NCI-H2227 treated with DMSO at 0.1 percent for 48 hours (cell line): ENCODE data around the gene CNN1.
A peak's percentile ranks its signal among the peaks of the same experiment; 100 is the strongest.

Source experiments
- DNase-seq: peaks from one replicate; lab custom pipeline; 2025; lab: John Stamatoyannopoulos, UW

The CNN1 gene

DNA sequence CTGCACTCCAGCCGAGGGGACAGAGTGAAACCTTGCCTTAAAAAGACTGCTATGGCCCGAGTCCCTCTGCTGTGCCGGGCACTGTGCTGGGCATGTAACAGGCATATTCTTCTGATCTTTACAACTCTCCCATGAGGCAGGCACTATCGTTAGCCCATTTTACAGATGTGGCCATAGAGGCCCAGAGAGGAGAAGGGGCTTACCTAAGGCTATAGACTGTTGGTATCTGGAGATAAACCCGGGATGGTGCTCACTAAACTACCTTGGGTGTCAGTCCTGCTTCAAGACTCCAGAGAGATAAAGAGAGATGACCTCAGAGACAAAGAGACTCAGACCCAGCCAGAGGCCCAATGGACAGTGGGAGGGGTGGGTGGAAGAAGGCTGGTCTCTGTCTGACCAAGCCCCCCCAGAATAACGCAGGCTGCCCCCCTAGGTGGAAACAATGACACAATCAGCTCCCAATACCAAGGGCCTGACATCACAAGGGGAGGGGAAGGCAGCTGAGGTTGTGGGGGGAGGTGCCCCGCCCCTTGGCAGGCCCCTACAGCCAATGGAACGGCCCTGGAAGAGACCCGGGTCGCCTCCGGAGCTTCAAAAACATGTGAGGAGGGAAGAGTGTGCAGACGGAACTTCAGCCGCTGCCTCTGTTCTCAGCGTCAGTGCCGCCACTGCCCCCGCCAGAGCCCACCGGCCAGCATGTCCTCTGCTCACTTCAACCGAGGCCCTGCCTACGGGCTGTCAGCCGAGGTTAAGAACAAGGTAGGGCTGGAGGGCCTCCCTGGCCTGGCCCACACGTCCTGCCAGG is at the start of gene CNN1:
Gene CNN1, plus strand, starts transcription at position 620 of the 805 bp plus-strand sequence. Its CDS starts 77 bp downstream, at position 697.
- DNase-seq: no peak

DNA sequence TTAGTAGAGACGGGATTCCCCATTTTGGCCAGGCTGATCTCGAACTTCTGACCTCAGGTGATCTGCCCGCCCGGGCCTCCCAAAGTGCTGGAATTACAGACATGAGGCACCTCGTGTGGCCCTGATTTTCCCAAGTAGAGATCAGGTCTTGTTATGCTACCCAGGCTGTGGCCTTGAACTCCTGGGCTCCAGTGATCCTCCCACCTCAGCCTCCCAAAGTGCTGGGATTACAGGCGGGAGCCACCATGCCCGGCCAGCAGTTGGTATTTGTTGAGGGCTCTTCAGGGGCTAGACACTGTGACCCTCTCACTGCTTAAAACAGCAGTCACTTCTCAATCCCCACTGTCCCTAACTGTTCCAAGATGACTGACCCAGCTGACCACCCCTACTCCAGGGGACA is 49.3 kb upstream of the CNN1 start:
- no peak for DNase-seq

- no peak for DNase-seq
These were observed 43.9 kb upstream of the CNN1 start for GRCh38 chr19:11494634-11495285.

DNA sequence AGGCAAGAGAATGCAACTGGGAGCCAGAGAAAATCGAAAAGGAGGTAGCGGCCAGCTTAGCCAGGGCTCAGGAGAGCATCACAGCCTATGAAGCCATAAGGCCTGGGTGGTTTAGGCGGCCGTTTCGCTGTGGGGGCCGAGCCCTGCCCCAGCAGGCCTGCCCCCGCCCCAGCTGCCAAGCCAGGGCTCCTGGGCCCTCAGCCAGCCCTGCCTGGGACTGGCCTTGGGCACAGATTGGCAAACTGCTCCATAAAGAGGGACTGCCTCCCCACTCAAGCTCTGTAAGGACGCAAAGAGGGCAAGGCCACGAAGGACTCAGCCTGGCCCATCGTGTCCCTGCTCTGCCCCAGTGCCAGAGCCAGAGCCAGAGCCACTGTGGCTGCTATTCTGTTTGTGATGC is 43.2 kb upstream of the CNN1 start:
- no peak for DNase-seq

DNA sequence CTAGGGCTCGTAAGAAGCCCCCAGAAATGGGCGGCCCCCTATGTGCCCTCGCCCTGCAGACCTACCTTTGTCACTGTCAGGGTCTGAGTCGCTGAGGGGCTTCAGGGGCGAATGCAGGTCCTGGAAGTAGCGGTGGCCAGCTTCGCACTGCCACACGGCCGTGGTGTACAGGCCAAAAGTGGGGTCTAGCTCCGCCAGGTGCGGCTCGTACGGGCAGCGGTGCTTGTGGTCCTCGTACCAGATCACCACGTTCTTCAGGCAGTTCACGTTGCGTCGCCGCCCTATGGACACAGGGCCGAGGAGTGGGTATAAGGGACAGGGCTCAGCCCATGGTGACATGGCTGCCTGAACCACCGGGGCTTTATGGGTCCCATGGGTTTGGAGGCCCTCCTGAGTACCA is 42.8 kb upstream of the CNN1 start:
- no peak for DNase-seq

GRCh38 chr19:11496391-11497163 is 42.1 kb upstream of the CNN1 start:
- no peak for DNase-seq

DNA sequence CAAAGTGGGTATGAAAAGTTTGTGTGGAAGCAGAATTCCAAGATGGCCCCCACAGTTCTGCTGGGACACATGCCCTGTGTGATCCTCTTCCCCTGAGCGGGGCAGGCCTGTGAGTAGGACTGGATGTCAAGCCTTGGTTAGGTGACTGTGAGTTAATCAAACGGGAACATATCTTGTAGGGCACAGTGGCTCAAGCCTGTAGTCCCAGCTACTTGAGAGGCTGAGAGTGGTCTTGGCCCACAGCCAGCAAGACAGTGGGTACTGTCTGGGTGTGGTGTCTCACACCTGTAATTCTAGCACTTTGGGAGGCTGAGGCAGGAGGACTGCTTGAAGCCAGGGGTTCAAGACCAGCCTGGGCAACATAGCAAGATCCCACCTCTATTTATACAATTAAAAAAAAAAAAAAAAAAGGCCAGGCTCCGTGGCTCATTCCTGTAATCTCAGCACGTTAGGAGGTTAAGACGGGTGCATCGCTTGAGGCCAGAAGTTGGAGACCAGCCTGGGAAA is 39.4 kb upstream of the CNN1 start:
- no peak for DNase-seq

DNA sequence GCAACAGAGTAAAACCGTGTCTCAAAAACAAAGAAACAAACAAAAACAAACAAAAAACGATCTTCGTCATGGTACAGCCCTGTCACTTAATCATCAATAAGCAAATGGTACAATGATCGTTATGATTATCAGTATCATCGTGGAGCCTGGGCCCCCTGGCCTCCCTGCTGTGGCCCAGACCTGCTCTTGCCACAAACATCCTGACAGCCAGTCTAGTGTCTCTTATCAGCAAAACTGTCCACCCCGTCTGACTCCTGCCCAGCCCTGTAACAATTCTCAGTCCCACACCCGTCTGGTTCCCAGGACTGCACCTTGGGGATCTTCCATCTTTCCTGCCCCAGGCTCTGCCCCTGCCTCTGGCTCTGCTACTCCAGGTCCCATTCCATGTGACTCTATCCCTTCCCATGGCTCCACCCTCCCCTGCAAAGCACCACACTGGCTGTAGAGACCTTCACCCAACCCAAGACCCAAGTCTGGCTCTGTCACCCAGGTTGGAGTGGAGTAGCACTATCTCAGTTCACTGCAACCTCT is 38.7 kb upstream of the CNN1 start:
- no peak for DNase-seq

- DNase-seq: no peak
These were observed 34.1 kb upstream of the CNN1 start for GRCh38 chr19:11504502-11505031.

DNA sequence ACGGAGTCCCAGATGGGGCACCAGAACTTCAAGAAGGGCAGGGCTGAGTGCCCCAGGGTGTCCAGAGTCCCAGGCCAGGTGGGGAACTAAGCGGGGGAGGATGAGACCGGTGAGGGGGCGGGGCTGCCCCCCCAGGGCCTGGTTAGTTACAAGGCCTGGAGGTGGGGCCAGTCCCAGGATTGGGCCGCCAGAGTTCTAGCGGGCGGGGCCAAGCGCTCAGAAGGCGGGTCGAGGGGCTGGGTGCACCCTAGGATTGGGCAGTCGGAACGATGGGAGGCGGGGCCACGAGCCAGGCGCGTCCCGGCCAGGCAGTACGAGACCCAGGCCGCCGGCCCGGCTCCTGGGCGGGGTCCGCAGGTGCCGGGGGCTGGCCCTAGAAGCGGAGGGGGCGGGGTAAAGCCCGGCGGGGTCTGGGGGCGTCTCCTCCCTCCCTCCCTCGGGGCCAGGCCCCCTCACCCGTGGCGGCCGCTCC is 33.6 kb upstream of the CNN1 start:
- peak; percentile 84 for DNase-seq

DNA sequence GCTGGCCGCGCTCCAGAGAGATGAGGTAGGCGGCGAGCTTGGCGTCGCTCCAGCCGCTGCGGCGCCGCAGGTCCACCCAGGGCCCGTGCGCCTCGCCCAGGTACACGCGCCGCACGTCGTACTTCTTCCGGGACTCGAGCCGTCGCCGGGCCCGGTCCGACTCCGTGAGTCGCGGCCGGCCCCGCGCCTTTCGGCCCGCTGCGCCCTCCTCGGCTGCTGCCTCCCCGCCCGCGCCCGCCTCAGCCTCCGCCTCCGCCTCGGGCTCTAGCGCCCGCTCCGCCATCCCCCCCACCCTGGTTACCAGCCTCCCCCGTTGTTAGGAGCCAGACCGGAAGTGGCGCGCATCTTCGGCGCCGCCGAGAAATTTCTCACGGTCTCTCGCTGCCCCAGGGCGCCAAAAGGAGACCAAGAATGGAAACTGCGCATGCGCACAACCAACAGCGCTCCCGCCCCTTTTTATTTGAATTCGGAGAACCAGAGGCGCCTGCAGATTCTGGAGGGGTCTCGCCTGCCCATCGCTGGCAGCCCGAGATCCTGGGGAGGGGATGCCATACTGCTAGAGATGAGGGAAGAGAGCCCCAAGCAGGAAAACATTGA is 33.0 kb upstream of the CNN1 start, which contains the start of gene ZNF653:
Gene ZNF653, minus strand, starts transcription at position 336 of the 597 bp plus-strand sequence. Its CDS starts 53 bp downstream, at position 283.
- peak; percentile 89 for DNase-seq

DNA sequence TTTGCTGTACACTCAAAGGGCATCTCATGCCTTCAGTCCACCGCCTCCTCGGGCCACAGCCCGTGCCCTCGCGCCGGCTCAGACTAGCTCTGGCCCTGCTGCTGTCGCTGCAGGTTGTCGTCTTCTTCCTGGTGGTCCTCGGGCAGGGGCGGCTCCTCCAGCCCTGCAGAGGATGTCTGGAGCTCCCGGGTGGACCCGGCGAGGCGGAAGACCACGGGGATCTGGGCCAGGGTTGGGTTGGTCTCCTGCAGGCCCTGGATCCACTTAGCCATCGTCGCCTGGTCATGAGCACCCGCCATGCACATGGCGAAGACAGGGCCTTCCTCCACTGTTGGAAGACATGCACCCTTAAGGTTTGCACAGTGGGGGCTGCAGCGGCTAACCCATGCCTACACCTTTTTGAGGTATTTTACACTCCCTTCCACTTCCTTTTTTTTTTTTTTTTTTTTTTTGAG is 32.5 kb upstream of the CNN1 start:
- DNase-seq: no peak

DNA sequence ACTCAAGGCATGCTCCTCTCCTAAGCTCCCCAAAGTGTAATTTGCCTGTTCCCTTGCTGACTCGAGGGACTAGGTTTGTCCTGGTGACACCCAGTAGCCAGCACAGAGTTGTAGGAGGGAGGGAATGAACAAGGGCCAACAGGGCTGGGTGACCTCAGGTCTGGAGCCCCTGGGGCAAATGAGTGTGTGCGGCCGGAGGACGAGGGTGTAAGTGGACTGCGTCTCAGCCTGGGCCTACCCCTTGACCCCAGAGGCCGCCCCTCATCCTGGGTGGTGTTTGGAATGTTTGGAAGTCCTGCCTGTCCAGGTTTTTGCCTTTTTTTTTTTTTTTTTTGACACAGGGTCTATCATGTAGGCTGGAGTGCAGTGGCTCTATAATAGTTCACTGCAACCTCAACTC is 31.7 kb upstream of the CNN1 start:
- DNase-seq: no peak

DNA sequence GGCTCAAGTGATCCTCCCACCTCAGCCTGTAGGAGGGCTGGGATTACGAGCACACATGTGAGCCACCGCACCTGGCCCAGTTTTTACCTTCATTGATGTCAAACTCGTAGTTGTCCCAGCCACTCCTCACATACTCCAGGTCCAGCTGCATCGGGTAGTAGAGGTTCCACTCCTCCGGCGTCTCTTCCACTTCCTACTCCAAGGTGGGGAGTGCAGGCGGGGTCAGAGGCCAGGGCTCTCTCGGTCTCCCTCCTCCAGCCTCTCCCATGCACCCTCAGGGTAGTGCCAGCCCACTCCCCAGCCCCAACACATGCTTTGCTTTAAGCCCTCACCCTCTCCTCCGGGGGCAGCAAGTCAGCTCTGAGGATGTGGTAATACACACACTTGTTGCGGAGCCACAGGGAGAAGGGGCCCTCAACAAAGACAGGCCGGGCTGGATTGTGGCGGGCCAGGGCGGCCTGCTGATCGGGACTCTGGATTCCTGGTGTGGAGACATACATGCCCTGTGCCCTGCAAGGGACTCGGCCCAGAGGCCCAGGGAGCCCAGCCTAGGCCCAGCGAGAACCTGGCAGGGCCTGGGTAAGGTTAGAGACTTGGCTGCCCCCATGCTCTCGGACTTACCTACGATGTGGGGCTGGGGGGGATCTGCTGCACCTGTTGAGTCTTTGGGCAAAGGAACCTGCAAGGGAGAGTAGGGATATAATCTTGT is 31.1 kb upstream of the CNN1 start:
- no peak for DNase-seq

GRCh38 chr19:11510444-11510843 is 28.2 kb upstream of the CNN1 start:
- no peak for DNase-seq

- DNase-seq: no peak
These were observed 24.7 kb upstream of the CNN1 start for GRCh38 chr19:11513946-11514345.

DNA sequence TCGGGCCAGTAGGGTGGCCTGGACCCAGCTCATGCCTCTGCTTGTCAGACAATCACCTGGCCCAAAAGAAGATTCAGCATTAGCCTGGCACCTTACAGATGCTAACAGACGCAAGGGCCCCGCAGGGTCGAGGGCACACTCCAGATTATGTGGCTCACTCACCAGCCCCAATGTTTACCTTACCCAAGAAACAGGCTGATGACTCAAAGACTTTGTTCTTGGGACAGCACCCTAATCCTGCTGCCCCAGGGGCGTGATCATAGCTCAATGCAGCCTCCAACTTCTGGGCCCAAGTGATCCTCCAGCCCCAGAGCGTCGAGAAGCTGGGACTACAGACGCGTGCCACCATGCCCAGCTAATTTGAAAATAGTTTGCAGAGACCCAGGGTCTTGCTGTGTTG is 19.5 kb upstream of the CNN1 start:
- no peak for DNase-seq

DNA sequence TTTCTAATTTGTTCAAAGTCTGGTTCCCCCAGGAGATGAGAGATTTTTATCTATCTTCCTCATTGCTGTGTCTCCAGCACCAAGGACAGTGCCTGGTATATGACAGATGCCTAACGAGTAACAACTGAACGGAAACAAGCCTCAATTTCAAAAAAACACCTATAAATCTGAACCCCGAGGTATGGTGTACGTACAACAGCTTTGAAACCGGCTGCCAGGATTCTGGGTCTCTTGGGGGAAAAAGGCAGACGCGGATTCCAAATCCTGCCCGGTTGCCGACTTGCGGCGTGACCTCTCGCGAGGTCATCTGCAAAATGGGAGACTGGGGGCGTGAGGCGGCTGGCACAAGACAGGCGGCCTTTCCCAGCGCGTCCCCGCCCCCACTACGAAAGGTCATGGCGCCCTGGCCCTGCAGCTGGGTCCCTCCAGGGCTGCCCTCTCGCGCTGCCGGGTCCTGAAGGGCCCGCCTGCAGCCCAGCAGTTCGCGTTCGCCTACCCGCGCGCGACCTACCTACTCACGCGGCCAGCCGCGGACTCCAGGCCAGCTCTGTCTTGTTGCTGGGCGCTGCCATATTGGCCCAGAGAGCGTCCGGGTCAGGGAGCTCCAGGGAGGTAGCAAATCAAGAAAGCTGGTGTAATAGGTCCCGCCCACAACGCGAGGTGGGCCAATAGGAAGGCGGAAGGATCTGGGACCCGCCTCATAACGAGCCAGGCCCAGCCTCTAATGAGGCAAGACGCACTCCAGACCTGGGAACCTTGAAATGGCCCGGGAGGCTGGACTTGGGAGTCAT is 9.9 kb upstream of the CNN1 start, which contains the start of gene ECSIT:
Gene ECSIT, minus strand, starts transcription at position 584 of the 791 bp plus-strand sequence. CDS start 9,964 bp downstream, outside the sequence.
- peak; percentile 90 for DNase-seq

GRCh38 chr19:11530432-11530831 is 8.2 kb upstream of the CNN1 start:
- DNase-seq: peak; percentile 37

DNA sequence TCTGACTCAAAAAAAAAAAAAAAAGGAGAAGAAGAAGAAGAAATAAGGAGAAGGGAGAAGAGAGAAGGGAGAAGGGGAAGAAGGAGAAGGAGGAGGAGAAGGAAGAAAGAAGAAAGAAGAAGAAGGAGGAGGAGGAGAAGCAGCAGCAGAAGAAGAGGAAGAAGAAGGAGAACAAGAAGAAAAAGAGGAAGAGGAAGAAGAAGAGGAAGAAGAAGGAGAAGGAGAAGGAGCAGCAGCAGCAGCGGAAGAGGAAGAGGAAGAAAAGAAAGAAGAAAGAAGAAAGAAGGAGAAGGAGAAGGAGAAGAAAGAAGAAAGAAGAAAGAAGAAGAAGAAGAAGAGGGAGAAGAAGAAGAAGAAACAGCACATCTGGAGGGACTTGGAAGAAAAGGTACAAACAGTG is 4.1 kb upstream of the CNN1 start:
- no peak for DNase-seq
